HG02678 (cell line): Measurements from ENCODE around the gene PAPPA.

Source experiments
- ATAC-seq: cut with Tn5 transposase; IDR thresholded peaks from one replicate; pipeline ENCODE4 v1.9.1; 2021; ENCODE audit warnings: mild to moderate bottlenecking, moderate library complexity; ENCODE audit not compliant: unreplicated experiment

Gene PAPPA

DNA sequence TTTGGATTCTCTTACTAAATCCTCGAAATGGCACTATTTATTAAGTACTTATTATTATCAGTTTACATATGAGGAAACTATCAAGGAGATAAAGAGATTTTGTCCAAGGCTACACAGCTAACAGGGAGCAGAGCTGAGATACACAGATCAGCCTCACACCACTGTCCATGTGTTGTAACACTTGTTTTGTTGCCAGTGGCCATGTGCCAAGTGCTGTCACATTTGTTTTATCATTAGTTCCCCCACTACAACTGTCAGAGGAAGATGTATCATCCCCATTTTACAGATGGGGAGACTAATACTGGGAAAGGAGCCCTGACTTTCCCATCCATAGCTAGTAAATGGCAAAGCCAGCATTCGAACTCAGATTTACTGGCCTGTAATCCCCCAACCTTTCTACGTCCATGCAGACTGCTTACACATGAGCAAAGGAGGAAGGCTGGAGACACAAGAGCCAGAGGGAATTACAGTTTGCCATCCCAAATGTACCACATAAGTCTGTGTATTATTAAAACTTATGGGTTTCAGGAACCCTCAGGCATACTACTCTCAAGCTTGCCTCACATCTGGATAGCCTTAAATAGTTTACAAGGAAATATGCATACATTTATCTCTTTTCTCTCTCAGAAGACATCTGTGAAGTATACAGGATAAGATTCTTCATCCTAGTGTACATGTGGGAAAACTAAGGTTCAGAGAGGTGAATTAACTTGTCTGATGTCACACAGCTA, 25.1 kb downstream of the PAPPA start:
- ATAC-seq, result no peak

GRCh38 chr9:116179568-116179967, 26.0 kb downstream of the PAPPA start:
- ATAC-seq, result no peak

GRCh38 chr9:116181853-116182610, 28.4 kb downstream of the PAPPA start:
- ATAC-seq, result no peak

GRCh38 chr9:116182876-116183275, 29.3 kb downstream of the PAPPA start:
- no peak for ATAC-seq

DNA sequence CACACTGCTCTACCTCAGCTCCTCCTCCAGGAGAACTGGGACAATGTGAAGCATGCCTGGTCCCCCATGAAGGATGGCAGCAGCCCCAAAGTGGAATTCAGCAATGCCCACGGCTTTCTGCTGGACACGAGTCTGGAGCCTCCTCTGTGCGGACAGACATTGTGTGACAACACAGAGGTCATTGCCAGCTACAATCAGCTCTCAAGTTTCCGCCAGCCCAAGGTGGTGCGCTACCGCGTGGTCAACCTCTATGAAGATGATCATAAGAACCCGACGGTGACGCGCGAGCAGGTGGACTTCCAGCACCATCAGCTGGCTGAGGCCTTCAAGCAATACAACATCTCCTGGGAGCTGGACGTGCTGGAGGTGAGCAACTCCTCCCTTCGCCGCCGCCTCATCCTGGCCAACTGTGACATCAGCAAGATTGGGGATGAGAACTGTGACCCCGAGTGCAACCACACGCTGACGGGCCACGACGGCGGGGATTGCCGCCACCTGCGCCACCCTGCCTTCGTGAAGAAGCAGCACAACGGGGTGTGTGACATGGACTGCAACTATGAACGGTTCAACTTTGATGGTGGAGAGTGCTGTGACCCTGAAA, 34.1 kb downstream of the PAPPA start:
- no peak for ATAC-seq

DNA sequence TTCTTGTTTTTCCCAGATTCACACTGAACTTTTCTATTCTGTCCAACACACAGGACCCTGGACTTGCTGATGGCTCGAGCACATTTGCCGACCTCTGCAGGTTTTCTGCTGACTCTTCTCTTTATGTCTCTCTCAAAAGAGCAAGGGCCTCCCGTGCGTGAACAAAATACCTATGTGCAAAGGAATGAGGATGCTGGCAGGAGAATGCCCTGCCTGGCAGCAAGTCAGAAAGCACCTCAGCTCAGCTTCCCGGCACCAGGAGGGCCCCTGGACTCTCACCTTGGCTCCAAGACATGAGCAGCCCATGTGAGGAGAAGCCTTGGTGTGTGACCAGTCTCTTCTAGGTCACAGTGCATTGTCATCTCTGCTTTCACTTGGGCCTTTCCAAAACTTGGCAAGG, 36.1 kb downstream of the PAPPA start:
- no peak for ATAC-seq

- no peak for ATAC-seq
Measured at GRCh38 chr9:116190637-116191396, 37.2 kb downstream of the PAPPA start.

DNA sequence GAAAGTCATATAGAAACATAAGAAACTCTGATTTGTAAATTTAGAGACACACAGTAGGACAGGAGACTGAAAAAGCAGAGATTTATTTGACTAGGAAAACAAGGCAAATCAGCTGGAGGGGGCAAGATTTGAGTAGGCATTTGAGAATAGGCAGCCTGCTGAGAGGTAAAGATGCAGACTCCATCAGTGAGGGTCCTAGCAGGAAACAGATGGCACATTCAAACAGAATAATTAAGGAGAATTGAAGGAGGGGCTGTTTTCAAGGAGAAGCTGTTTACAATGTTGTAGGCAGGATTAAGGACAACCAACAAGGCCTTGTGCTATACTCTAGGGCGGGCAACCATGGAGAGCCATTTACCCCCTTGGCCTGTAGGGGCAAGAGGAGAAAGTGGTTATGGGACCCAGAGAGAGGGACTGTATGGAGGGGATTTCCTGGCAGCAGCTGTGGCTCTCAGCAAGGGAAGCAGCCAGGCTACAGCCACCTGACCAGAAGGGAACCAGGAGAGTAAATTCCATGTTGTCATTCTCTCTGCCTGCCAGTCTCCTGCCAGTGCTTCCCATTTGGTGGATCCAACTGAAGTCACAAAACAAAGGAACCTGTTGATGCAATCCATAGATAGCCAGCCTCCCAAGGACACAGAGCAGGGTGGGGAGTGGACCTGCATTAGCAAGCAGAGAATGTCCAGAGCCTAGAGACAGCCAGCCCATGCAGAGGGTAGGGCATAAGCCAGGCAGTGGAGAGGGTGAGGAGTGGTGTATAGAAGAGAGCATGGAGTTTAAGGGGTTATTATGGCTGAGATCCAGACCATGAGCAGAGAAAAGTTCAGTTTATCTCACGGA, 38.2 kb downstream of the PAPPA start:
- no peak for ATAC-seq

DNA sequence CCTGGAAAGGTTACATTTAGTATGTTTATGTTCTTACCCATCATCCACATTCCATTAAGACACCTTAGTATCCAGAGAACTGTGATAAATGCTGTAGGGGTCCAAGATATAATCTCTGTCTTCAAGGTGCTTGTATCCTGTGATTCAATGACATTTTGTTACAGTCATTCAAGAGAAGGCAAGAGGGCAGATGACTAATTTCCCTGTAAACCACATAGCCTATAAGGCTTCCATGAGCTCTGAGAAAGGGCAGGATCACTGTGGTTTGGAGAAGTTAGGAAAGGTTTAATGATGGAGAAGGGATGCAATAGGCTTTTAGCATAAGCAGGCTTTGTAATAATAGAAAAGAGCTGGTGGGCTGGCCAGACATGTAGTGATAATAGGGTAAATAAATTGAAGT, 40.0 kb downstream of the PAPPA start:
- no peak for ATAC-seq

- no peak for ATAC-seq
Measured at GRCh38 chr9:116196806-116197205, 43.2 kb downstream of the PAPPA start.

- ATAC-seq, result no peak
Measured at GRCh38 chr9:116198344-116198743, 44.8 kb downstream of the PAPPA start.

GRCh38 chr9:116202219-116202912, 48.8 kb downstream of the PAPPA start:
- ATAC-seq, result no peak

DNA sequence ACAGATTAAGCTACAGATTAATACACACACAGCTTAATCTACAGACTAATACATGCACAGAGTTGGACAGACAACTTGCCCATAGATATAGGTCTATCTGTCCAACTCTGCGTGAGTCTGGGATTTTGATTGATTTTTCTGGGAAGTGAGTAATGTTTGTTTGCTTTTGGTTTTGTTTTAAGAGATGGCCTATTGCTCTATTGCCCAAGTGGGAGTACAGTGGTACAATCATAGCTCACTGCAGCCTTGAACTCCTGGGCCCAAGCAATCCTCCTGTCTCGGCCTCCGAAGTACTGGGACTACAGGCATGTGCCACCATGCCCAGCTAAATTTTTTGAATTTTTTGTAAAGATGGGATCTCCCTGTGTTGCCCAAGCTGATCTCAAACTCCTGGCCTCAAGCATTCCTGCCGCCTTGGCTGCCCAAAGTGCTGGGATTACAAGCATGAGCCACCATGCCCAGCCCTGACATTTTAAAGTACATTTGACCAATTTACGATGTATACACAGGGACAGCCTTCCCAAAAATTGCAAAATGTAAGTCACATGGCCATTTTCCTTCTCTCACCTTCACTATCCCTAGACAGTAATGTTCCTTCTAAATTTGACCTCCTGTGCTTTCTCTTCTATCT, 50.8 kb downstream of the PAPPA start:
- no peak for ATAC-seq

DNA sequence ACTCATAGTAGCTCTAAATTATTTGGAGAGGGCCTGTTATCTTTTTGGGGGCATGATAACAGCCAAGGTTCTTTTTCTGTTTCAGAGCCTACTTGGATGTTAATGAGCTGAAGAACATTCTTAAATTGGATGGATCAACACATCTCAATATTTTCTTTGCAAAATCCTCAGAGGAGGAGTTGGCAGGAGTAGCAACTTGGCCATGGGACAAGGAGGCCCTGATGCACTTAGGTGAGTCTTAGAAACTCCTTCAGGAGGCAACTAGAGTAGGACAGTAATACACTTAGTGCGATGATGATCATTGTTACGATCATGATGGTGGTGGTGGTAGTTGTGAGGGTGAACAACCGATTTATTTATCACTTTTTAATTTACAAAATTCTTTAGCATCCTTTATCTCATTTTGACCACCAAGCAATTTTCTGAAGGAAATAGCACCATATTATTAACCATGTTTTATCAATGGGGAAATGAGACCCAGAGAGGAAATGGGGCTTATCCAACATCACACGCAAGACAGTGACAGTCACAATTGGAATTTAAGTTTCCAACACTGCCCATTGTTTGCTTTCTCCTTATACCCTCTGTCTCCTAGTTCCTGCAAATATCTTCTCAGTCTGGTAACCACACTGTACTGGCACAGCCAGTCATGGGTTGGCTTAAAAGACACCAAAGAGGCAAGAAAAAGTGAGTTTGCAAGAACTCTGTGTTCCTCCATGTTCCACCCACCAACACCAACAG, 54.0 kb downstream of the PAPPA start:
- no peak for ATAC-seq

GRCh38 chr9:116208417-116209232, 55.0 kb downstream of the PAPPA start:
- ATAC-seq, result no peak

GRCh38 chr9:116209414-116210116, 56.0 kb downstream of the PAPPA start:
- no peak for ATAC-seq

DNA sequence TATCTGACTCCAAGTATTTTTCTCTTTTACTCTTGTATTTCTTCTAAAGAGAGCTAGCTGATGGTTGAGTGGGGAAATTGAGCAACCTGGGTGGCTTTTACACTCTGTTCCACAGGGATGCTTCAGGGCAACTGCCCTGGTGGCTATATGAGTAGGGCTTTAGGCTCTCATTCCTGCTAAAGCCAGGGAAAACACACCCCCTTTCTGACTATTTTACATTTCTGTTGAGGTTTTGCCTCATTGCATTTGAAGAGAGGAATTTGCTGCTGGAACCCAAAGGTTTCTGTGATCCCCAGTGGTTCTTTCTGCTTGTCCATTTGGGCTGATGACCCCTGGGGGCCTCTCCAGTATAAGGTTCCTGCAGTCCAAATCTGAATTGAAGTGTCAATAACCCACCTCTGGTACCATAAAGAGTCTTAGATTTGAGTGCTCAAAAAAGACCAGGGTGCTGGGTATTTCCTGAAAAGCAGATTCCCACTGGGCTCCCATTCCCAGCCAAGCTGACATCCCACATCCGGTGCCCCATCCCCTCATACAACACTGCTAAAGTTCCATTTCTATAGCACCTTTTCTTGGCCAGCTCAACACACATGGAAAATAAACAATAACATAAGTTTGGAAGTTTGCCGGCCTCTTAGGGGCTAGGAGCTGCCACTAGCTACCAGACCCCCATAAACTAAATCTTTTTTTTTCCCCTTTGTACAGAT, 59.5 kb downstream of the PAPPA start:
- no peak for ATAC-seq
